Measurements from ENCODE around the gene ADAMTS3.

The ADAMTS3 gene

GRCh38 chr4:72302981-72303704 is 265.9 kb downstream of the ADAMTS3 start:
- peak in 1 of 2 donors; percentile 5 for DNase-seq (ENCODE audit: low read depth in 2 of 2, low spot score in 1 of 2)

- DNase-seq (ENCODE audit: low read depth in 2 of 2, low spot score in 1 of 2), result no peak
Measured at GRCh38 chr4:72301759-72302158, 267.3 kb downstream of the ADAMTS3 start.

GRCh38 chr4:72300126-72300525 is 268.9 kb downstream of the ADAMTS3 start:
- no peak for DNase-seq (ENCODE audit: low read depth in 2 of 2, low spot score in 1 of 2)

- no peak for DNase-seq (ENCODE audit: low read depth in 2 of 2, low spot score in 1 of 2)
Measured at GRCh38 chr4:72295966-72296557, 273.0 kb downstream of the ADAMTS3 start.

GRCh38 chr4:72290737-72291136 is 278.3 kb downstream of the ADAMTS3 start:
- DNase-seq (ENCODE audit: low read depth in 2 of 2, low spot score in 1 of 2), result no peak

GRCh38 chr4:72286910-72287309 is 282.1 kb downstream of the ADAMTS3 start:
- no peak for DNase-seq (ENCODE audit: low read depth in 2 of 2, low spot score in 1 of 2)

- no peak for DNase-seq (ENCODE audit: low read depth in 2 of 2, low spot score in 1 of 2)
Measured at GRCh38 chr4:72286185-72286584, 282.8 kb downstream of the ADAMTS3 start.

GRCh38 chr4:72283357-72283756 is 285.7 kb downstream of the ADAMTS3 start:
- no peak for DNase-seq (ENCODE audit: low read depth in 2 of 2, low spot score in 1 of 2)

- no peak for DNase-seq (ENCODE audit: low read depth in 2 of 2, low spot score in 1 of 2)
Measured at GRCh38 chr4:72280252-72280651, 288.8 kb downstream of the ADAMTS3 start.

- no peak for DNase-seq (ENCODE audit: low read depth in 2 of 2, low spot score in 1 of 2)
Measured at GRCh38 chr4:72275381-72275780, 293.6 kb downstream of the ADAMTS3 start.

GRCh38 chr4:72274251-72274650 is 294.8 kb downstream of the ADAMTS3 start:
- DNase-seq (ENCODE audit: low read depth in 2 of 2, low spot score in 1 of 2), result no peak

- DNase-seq (ENCODE audit: low read depth in 2 of 2, low spot score in 1 of 2), result no peak
Measured at GRCh38 chr4:72255269-72255668, 313.8 kb downstream of the ADAMTS3 start.

GRCh38 chr4:72243641-72244040 is 325.4 kb downstream of the ADAMTS3 start:
- no peak for DNase-seq (ENCODE audit: low read depth in 2 of 2, low spot score in 1 of 2)

- DNase-seq (ENCODE audit: low read depth in 2 of 2, low spot score in 1 of 2), result no peak
Measured at GRCh38 chr4:72239487-72240116, 329.4 kb downstream of the ADAMTS3 start.
